SK-N-SH treated with all-trans-retinoic acid at 6 μM for 48 hours (cell line): ENCODE measurements around the gene SLCO3A1.

ENCODE experiments used
- ATAC-seq: fragments of 200-7000 bp; cut with Tn5 transposase; 3 replicates; pipeline ENCODE4 v1.9.1; 2020; ENCODE audit warnings: mild to moderate bottlenecking, moderate library complexity
- ARNTL ChIP-seq: fragments of 450-650 bp; formaldehyde crosslinking; IDR thresholded peaks from 2 replicates; pipeline ENCODE4 v1.5.0; 2020; ENCODE audit warnings: low read depth, mild to moderate bottlenecking, moderate library complexity, borderline replicate concordance
- ESRRG ChIP-seq: fragments of 250-450 bp; sonication (Bioruptor Pico); IDR thresholded peaks from 2 replicates; pipeline ENCODE4 v1.6.1; 2021; ENCODE audit warnings: mild to moderate bottlenecking
- GLIS3 ChIP-seq: fragments of 250-450 bp; sonication (Bioruptor Pico); IDR thresholded peaks from 2 replicates; pipeline ENCODE4 v1.5.0; 2020; ENCODE audit warnings: mild to moderate bottlenecking, moderate library complexity
- ISL1 ChIP-seq: fragments of 250-450 bp; sonication (Bioruptor Pico); IDR thresholded peaks from 2 replicates; pipeline ENCODE4 v2.1.2; 2022; ENCODE audit warnings: mild to moderate bottlenecking, moderate library complexity
- OSR1 ChIP-seq: fragments of 250-450 bp; sonication (Bioruptor Pico); IDR thresholded peaks from 2 replicates; pipeline ENCODE4 v1.8.0; 2022; ENCODE audit warnings: moderate library complexity, mild to moderate bottlenecking, inconsistent platforms
- PPARA ChIP-seq: fragments of 250-450 bp; sonication (Bioruptor Pico); IDR thresholded peaks from 2 replicates; pipeline ENCODE4 v1.5.0; 2020; ENCODE audit warnings: mild to moderate bottlenecking, borderline replicate concordance
- RARB ChIP-seq: fragments of 250-450 bp; sonication (Bioruptor Pico); IDR thresholded peaks from 2 replicates; pipeline ENCODE4 v1.8.0; 2021; ENCODE audit warnings: mild to moderate bottlenecking, moderate library complexity
- TCF4 ChIP-seq: fragments of 250-450 bp; sonication (Bioruptor Pico); IDR thresholded peaks from 2 replicates; pipeline ENCODE4 v1.8.0; 2021; ENCODE audit warnings: mild to moderate bottlenecking, moderate library complexity, borderline replicate concordance
- TOX ChIP-seq: fragments of 250-450 bp; sonication (Bioruptor Pico); IDR thresholded peaks from 2 replicates; pipeline ENCODE4 v1.8.0; 2021; ENCODE audit warnings: mild to moderate bottlenecking, moderate library complexity, borderline replicate concordance
- ZC3H10 ChIP-seq: fragments of 250-450 bp; sonication (Bioruptor Pico); IDR thresholded peaks from 2 replicates; pipeline ENCODE4 v1.5.1; 2021; ENCODE audit warnings: mild to moderate bottlenecking, moderate library complexity
- ZFP3 ChIP-seq: fragments of 250-450 bp; sonication (Bioruptor Pico); IDR thresholded peaks from 2 replicates; pipeline ENCODE4 v1.5.0; 2020; ENCODE audit warnings: mild to moderate bottlenecking, moderate library complexity
- ZFP30 ChIP-seq: fragments of 450-650 bp; formaldehyde crosslinking; IDR thresholded peaks from 2 replicates; pipeline ENCODE4 v1.5.0; 2022; ENCODE audit warnings: mild to moderate bottlenecking, moderate library complexity
- ZNF8 ChIP-seq: fragments of 450-650 bp; formaldehyde crosslinking; IDR thresholded peaks from 2 replicates; pipeline ENCODE4 v1.5.0; 2020; ENCODE audit warnings: mild to moderate bottlenecking, moderate library complexity
- TF ChIP-seq, protein P1 (sequence below): fragments of 250-450 bp; sonication (Bioruptor Pico); IDR thresholded peaks from 2 replicates; pipeline ENCODE4 v1.8.0; 2020; ENCODE audit warnings: mild to moderate bottlenecking, moderate library complexity, borderline replicate concordance
- TF ChIP-seq, protein P2 (sequence below): fragments of 250-450 bp; sonication (Bioruptor Pico); IDR thresholded peaks from 2 replicates; pipeline ENCODE4 v1.5.0; 2020; ENCODE audit warnings: mild to moderate bottlenecking, moderate library complexity
- TF ChIP-seq, protein P3 (sequence below): fragments of 250-450 bp; sonication (Bioruptor Pico); IDR thresholded peaks from 2 replicates; pipeline ENCODE4 v1.5.1; 2020; ENCODE audit warnings: low read depth, mild to moderate bottlenecking, moderate library complexity
- TF ChIP-seq, protein P4 (sequence below): fragments of 250-450 bp; sonication (Bioruptor Pico); IDR thresholded peaks from 2 replicates; pipeline ENCODE4 v1.8.0; 2021; ENCODE audit warnings: low read depth, mild to moderate bottlenecking, moderate library complexity, borderline replicate concordance

The SLCO3A1 gene

DNA sequence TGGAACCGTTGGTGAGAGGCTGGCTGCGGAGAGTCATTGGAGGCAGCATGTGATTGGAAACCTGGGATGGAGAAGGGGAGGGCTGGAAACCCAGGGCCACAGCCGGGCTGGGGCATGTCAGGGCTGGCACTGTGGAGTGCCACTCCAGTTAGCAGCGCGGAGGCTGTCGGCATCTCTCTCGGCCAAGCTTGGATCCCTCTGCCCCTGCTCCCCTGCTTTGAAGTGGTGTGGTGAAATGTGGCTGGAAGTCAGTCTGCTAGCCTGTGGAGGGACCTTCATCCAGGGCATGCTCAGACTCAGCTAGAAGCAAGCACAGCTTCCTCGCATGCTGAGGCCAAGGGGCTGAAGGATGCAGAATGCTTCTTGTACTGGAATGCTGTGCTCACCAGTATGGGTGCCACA lies 13.5 kb downstream of the SLCO3A1 start:
- peak; percentile 70 for ATAC-seq
- TF ChIP-seq PPARA (CRISPR knock-in tag) = no peak
- TF ChIP-seq ESRRG (CRISPR knock-in tag) = no peak
- no peak for TF ChIP-seq RARB
- TF ChIP-seq, protein P1, sequence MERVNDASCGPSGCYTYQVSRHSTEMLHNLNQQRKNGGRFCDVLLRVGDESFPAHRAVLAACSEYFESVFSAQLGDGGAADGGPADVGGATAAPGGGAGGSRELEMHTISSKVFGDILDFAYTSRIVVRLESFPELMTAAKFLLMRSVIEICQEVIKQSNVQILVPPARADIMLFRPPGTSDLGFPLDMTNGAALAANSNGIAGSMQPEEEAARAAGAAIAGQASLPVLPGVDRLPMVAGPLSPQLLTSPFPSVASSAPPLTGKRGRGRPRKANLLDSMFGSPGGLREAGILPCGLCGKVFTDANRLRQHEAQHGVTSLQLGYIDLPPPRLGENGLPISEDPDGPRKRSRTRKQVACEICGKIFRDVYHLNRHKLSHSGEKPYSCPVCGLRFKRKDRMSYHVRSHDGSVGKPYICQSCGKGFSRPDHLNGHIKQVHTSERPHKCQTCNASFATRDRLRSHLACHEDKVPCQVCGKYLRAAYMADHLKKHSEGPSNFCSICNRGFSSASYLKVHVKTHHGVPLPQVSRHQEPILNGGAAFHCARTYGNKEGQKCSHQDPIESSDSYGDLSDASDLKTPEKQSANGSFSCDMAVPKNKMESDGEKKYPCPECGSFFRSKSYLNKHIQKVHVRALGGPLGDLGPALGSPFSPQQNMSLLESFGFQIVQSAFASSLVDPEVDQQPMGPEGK (CRISPR knock-in tag) = no peak
- no peak for TF ChIP-seq TOX (CRISPR knock-in tag)
- TF ChIP-seq TCF4 (CRISPR knock-in tag) = no peak
- TF ChIP-seq, protein P2, sequence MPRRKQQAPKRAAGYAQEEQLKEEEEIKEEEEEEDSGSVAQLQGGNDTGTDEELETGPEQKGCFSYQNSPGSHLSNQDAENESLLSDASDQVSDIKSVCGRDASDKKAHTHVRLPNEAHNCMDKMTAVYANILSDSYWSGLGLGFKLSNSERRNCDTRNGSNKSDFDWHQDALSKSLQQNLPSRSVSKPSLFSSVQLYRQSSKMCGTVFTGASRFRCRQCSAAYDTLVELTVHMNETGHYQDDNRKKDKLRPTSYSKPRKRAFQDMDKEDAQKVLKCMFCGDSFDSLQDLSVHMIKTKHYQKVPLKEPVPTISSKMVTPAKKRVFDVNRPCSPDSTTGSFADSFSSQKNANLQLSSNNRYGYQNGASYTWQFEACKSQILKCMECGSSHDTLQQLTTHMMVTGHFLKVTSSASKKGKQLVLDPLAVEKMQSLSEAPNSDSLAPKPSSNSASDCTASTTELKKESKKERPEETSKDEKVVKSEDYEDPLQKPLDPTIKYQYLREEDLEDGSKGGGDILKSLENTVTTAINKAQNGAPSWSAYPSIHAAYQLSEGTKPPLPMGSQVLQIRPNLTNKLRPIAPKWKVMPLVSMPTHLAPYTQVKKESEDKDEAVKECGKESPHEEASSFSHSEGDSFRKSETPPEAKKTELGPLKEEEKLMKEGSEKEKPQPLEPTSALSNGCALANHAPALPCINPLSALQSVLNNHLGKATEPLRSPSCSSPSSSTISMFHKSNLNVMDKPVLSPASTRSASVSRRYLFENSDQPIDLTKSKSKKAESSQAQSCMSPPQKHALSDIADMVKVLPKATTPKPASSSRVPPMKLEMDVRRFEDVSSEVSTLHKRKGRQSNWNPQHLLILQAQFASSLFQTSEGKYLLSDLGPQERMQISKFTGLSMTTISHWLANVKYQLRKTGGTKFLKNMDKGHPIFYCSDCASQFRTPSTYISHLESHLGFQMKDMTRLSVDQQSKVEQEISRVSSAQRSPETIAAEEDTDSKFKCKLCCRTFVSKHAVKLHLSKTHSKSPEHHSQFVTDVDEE = no peak
- TF ChIP-seq ARNTL (CRISPR knock-in tag) = no peak
- no peak for TF ChIP-seq ISL1 (CRISPR knock-in tag)
- TF ChIP-seq, protein P3, sequence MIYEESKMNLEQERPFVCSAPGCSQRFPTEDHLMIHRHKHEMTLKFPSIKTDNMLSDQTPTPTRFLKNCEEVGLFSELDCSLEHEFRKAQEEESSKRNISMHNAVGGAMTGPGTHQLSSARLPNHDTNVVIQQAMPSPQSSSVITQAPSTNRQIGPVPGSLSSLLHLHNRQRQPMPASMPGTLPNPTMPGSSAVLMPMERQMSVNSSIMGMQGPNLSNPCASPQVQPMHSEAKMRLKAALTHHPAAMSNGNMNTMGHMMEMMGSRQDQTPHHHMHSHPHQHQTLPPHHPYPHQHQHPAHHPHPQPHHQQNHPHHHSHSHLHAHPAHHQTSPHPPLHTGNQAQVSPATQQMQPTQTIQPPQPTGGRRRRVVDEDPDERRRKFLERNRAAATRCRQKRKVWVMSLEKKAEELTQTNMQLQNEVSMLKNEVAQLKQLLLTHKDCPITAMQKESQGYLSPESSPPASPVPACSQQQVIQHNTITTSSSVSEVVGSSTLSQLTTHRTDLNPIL (CRISPR knock-in tag) = no peak

DNA sequence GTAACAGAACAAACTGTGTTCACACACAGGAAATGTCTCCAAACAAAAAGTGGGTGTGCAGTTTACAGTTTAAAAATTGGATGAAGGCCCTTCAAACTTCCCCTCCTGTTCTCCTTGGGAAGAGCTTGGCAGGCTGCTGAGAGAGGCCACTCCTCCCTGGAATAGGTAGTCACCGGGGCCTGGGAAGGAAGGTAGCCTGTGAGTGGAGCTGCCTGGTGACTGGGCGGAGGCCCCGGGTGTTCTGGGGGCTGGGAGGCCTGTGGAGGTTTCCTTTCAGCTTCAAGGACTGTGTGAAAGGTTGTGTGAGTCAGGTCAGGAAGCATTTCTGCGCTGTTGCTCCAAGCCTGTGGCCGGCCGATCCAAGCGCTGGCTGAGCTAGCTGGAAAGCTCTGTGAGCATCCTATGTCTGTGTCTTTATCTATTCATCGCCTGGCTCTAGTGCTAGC lies 14.1 kb downstream of the SLCO3A1 start:
- peak; percentile 82 for ATAC-seq
- no peak for TF ChIP-seq OSR1 (CRISPR knock-in tag)
- no peak for TF ChIP-seq ISL1 (CRISPR knock-in tag)
- TF ChIP-seq, protein P2 = no peak
- no peak for TF ChIP-seq ESRRG (CRISPR knock-in tag)
- TF ChIP-seq ZFP30 (CRISPR knock-in tag) = no peak
- no peak for TF ChIP-seq TOX (CRISPR knock-in tag)
- no peak for TF ChIP-seq ZFP3 (CRISPR knock-in tag)
- no peak for TF ChIP-seq ZNF8
- TF ChIP-seq ZC3H10 (CRISPR knock-in tag) = no peak
- TF ChIP-seq ARNTL (CRISPR knock-in tag) = no peak
- TF ChIP-seq PPARA (CRISPR knock-in tag) = no peak
- TF ChIP-seq, protein P1 (CRISPR knock-in tag) = no peak
- TF ChIP-seq RARB = no peak
- TF ChIP-seq, protein P4, sequence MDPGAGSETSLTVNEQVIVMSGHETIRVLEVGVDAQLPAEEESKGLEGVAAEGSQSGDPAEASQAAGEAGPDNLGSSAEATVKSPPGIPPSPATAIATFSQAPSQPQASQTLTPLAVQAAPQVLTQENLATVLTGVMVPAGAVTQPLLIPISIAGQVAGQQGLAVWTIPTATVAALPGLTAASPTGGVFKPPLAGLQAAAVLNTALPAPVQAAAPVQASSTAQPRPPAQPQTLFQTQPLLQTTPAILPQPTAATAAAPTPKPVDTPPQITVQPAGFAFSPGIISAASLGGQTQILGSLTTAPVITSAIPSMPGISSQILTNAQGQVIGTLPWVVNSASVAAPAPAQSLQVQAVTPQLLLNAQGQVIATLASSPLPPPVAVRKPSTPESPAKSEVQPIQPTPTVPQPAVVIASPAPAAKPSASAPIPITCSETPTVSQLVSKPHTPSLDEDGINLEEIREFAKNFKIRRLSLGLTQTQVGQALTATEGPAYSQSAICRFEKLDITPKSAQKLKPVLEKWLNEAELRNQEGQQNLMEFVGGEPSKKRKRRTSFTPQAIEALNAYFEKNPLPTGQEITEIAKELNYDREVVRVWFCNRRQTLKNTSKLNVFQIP (CRISPR knock-in tag) = no peak
- TF ChIP-seq TCF4 (CRISPR knock-in tag) = no peak
- no peak for TF ChIP-seq GLIS3 (CRISPR knock-in tag)
